Kidney (tissue), 14 donors: ENCODE results near the gene CLCN2. TPM values are rescaled to one million over a fixed set of nuclear protein-coding genes. Genes with fewer than 3 reads are reported as not detected.
A peak's percentile ranks its signal among the peaks of the same experiment; 100 is the strongest.

Source experiments
- DNase-seq, 5 donors: peaks; one replicate each; pipeline ENCODE4 v3.0.0-alpha.2; 2013 to 2020
- FAIRE-seq: peaks from 2 replicates; lab custom pipeline; 2012; peaks lifted over from hg19 to GRCh38; lab: Jason Lieb, UNC
- H3K27ac ChIP-seq, 2 donors: one replicate each; pipeline ENCODE4 v1.7.0; 2013; ENCODE audit warnings: low read depth in 2 of 2, low read length in 2 of 2, inconsistent platforms in 1 of 2
- H3K27me3 ChIP-seq: one replicate; pipeline ENCODE4 v1.7.1; 2013; ENCODE audit warnings: low read length, inconsistent platforms; ENCODE audit not compliant: control insufficient read depth, insufficient read depth
- H3K36me3 ChIP-seq, 3 donors: one replicate each; pipeline versions ENCODE4 v1.7.0 to v1.7.1; 2013; ENCODE audit warnings: low read length in 3 of 3, control low read depth in 1 of 3, inconsistent platforms in 1 of 3; ENCODE audit not compliant: insufficient read depth in 3 of 3, control insufficient read depth in 2 of 3
- H3K4me1 ChIP-seq, 3 donors: one replicate each; pipeline versions ENCODE4 v1.7.0 to v1.7.1; 2013; ENCODE audit warnings: low read length in 3 of 3, inconsistent platforms in 1 of 3, low read depth in 1 of 3; ENCODE audit not compliant: control insufficient read depth in 2 of 3, insufficient read depth in 2 of 3
- H3K4me3 ChIP-seq, 3 donors: one replicate each; pipeline versions ENCODE4 v1.7.0 to v1.8.1; 2013; ENCODE audit warnings: low read length in 3 of 3, control low read depth in 1 of 3, inconsistent platforms in 1 of 3
- H3K9ac ChIP-seq, 3 donors: one replicate each; pipeline versions ENCODE4 v1.7.0 to v1.7.1; 2013; ENCODE audit warnings: low read length in 3 of 3, control low read depth in 1 of 3, inconsistent platforms in 1 of 3
- H3K9me3 ChIP-seq, 3 donors: one replicate each; pipeline versions ENCODE4 v1.7.0 to v1.7.1; 2013; ENCODE audit warnings: low read length in 3 of 3, control low read depth in 1 of 3, inconsistent platforms in 1 of 3; ENCODE audit not compliant: control insufficient read depth in 2 of 3, insufficient read depth in 1 of 3
- CTCF ChIP-seq: IDR thresholded peaks from 3 replicates; pipeline ENCODE4 v1.5.1; 2012; ENCODE audit warnings: mild to moderate bottlenecking, moderate library complexity, borderline replicate concordance; ENCODE audit not compliant: insufficient read depth; ENCODE audit errors: extremely low read depth
- intact Hi-C: fragments of 100-400 bp; cut with DNase I; formaldehyde crosslinking; loops from one replicate; pipeline ENCODE4 v1.11.1; 2022
- polyA plus RNA-seq: library from polyadenylated mRNA; stranded (reverse); fragments of 350-450 nt; fragmentation: Illumina TruSeq; extraction: RNeasy Lipid Tissue Mini Kit (QIAGEN cat#74804); gene quantifications from one replicate; pipeline ENCODE4 v1.2.3, GENCODE V29; 2014; ENCODE audit warnings: low read depth, low replicate concordance; ENCODE audit not compliant: insufficient read depth
- total RNA-seq: library from RNA; stranded (reverse); fragmentation: NEBNext Ultra II Directional; extraction: Animal tissue kit (Norgen Biotek cat#: 25700); gene quantifications from one replicate; pipeline ENCODE4 v1.2.1, GENCODE V29; 2021
- donor health status: control.
- donor health status: control.
- donor health status: control.
- donor health status: control.
- donor health status: control.
- donor health status: DM: yes; HTN: yes; CAD: no.
- donor health status: Normal renal cell carcinoma (clear cell type).

The CLCN2 gene
- total and polyA plus RNA-seq, 2 donors from 2014 or later = 6.4 to 10.4 TPM

DNA sequence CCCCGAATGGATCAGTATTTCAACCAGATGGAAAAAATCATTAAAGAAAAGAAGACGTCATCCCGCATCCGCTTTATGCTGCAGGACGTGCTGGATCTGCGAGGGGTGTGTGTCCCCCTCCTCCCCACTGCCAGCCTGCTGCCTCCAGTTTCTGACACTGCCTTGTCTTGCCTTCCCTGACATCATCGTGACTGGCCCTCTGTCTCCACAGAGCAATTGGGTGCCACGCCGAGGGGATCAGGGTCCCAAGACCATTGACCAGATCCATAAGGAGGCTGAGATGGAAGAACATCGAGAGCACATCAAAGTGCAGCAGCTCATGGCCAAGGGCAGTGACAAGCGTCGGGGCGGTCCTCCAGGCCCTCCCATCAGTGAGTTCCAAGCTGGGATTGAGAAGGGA lies 36.1 kb downstream of the CLCN2 start:
- Histone ChIP-seq H3K4me3 (no peak overlapping the region), H3K9me3 (no peaks in the 10 kb centered on the region), H3K27ac (no peak overlapping the region), H3K27me3 (no peaks in the 10 kb centered on the region), H3K9ac (no peak overlapping the region), H3K36me3 (peaks cover 5 to 95% (median 81%) of the 10 kb centered on the region in 3 donors), H3K4me1 (peaks cover 0 to 1% (median 0%) of the 10 kb centered on the region in 3 donors)
- FAIRE-seq (no peak), DNase-seq (no peak)
- intact Hi-C loops = no loop called here
- no peak for TF ChIP-seq CTCF

DNA sequence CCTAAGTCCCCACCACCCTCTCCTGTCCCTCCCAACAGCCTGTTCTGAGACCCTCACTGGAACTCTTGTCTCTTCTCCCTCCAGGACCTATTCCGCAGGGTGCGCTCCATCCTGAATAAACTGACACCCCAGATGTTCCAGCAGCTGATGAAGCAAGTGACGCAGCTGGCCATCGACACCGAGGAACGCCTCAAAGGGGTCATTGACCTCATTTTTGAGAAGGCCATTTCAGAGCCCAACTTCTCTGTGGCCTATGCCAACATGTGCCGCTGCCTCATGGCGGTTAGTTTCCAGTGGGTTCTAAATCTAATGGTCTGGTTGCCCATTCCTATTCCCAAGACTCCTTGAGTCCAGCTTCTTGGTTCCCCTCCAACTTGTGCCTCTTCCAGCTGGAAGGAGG lies 37.7 kb downstream of the CLCN2 start:
- Histone ChIP-seq H3K27me3 (no peaks in the 10 kb centered on the region), H3K9me3 (no peaks in the 10 kb centered on the region), H3K4me3 (no peak overlapping the region), H3K36me3 (peaks cover 5 to 82% (median 75%) of the 10 kb centered on the region in 3 donors), H3K9ac (no peak overlapping the region), H3K27ac (no peak overlapping the region), H3K4me1 (peaks cover 0 to 13% (median 10%) of the 10 kb centered on the region in 3 donors)
- no peak for FAIRE-seq
- intact Hi-C loops = no loop called here
- TF ChIP-seq CTCF = no peak
- DNase-seq = peak in 1 of 5 donors; percentile 39

DNA sequence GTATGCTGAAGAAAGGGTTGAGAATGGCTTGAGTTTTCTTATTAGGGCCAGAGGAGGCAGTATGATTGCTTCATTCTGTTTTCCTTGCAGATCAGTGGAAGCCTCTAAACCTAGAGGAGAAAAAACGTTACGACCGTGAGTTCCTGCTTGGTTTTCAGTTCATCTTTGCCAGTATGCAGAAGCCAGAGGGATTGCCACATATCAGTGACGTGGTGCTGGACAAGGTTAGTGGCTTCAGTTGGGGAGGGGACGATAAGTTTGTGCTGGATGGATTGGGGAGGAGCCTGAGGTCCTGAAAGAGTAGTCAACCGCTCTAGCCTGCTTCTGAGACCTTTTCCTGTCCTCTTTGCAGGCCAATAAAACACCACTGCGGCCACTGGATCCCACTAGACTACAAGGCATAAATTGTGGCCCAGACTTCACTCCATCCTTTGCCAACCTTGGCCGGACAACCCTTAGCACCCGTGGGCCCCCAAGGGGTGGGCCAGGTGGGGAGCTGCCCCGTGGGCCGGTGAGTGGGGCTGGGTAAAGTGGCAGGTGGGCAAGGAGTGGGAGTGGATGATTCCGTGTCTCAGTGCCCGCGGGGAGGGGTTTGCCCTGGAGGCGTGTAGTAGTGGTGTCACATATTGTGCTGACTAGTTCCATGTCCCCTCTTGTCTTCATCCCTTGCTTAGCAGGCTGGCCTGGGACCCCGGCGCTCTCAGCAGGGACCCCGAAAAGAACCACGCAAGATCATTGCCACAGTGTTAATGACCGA lies 38.5 kb downstream of the CLCN2 start:
- H3K4me1 ChIP-seq = peaks cover 0 to 13% (median 11%) of the 10 kb centered on the region in 3 donors
- H3K27ac ChIP-seq = no peak overlapping the region
- intact Hi-C loops = no loop called here
- no peaks in the 10 kb centered on the region for H3K27me3 ChIP-seq
- FAIRE-seq = no peak
- no peaks in the 10 kb centered on the region for H3K9me3 ChIP-seq
- peak in 1 of 5 donors; percentile 70 for DNase-seq
- no peak overlapping the region for H3K4me3 ChIP-seq
- no peak overlapping the region for H3K9ac ChIP-seq
- H3K36me3 ChIP-seq = peaks cover 5 to 75% (median 69%) of the 10 kb centered on the region in 3 donors
- TF ChIP-seq CTCF = no peak
